SW 1271 (cell line): ENCODE results near the gene PGR.

Experiments used
- DNase-seq, 2 experiments: peaks; one replicate each; lab custom pipeline; 2025; lab: John Stamatoyannopoulos, UW

PGR gene

GRCh38 chr11:101009690-101010055, 119.9 kb downstream of the PGR start:
- DNase-seq, result no peak

GRCh38 chr11:101008961-101009689, 120.5 kb downstream of the PGR start:
- DNase-seq, result no peak

DNA sequence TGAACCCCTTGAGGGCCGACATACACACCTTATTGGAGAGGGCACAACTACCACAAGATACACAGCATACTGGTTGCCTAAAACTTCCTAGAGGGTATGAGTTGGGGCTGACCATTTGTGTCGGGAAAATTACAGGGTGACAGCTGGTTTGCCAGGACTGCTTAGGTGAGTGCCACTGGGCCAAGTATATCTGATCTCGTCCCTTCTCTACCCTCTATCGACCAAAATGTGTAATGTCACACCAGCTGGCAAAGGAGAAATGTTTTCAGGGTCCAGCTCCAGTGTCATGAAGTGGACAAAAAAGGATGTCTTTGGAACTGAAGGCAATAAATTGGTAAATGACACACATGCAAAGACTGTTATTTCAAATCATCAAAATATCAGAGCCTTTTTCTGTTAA, 126.1 kb downstream of the PGR start:
- DNase-seq, result peak in 1 of 2 experiments; percentile 37

GRCh38 chr11:100999756-101000155, 129.9 kb downstream of the PGR start:
- DNase-seq, result no peak

DNA sequence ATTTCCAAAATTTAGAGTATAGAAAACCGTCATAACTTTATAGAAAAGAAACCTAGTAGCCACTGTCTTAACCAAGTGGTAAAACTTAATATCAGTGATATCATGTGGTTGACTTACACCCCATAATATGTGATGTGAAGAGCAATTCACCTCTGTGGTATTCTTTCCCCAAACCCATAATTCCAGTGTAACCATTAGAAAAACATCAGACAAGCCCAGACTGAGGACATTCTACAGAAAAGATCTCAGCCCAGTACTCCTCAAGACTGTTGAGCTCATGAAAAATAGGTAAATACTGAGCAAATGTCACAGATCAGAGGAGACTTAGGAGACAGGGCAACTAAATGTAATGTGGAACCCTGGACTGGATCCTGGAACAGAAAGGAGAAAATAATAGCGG, 134.6 kb downstream of the PGR start:
- DNase-seq, result no peak

- DNase-seq, result no peak
Measured at GRCh38 chr11:100991541-100991940, 138.1 kb downstream of the PGR start.

DNA sequence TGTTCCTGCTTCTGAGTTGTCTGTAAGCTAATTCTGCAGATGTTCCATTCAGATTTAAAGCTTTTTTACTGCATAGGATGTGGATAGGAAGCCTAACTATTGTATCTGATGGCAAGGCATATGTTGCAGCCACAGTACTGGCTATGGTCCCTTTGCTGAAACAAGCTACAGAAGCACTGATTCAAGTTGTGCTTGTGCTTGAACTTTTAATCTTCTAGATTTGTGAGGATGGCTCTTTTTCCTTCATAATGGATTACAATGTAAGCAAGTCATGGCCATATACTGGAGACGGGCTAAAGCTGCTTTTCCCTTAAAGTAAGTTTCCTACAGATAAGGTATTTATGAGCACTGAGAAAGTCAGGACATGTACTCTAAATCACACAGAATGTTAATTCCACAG, 138.7 kb downstream of the PGR start:
- DNase-seq, result no peak

GRCh38 chr11:100984668-100985067, 144.9 kb downstream of the PGR start:
- DNase-seq, result no peak

DNA sequence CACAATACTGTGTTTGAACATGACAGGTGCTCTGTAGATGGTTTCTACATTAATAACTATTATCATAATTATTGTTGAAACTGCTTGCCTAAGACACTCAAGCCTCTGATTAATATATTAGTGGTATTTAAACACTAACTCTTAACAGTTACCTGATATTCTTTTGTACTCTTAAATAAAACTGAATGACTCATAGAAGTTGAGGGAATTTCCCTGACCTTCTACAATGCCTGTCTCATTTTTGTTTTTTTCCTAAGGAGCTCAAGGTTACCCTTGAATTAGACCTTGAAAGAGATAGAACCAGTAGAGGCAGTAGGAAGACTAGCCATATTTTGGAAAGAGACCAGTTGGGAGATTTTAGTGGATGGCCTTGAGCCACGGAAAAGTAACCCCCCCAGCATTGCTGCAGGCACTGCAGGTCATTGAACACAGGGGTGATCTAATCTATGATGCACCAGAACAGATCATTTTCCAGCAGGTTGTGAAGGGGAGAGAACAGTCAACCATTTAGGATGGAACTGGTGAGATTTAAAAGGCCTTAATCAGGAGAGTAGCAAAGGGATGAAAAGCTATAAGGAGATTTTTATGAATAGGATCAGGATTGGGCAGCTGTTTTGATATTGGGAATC, 148.3 kb downstream of the PGR start:
- no peak for DNase-seq

GRCh38 chr11:100980156-100980555, 149.5 kb downstream of the PGR start:
- DNase-seq, result peak in 1 of 2 experiments; percentile 52
